Measurements from ENCODE around the gene RUNDC1.
A peak's percentile ranks its signal among the peaks of the same experiment; 100 is the strongest.
"Not testable (repeated sequence)": the region's sequence is repeated elsewhere in the genome, so short reads cannot be mapped to it uniquely, and the experiment has no call there.

Gene RUNDC1

DNA sequence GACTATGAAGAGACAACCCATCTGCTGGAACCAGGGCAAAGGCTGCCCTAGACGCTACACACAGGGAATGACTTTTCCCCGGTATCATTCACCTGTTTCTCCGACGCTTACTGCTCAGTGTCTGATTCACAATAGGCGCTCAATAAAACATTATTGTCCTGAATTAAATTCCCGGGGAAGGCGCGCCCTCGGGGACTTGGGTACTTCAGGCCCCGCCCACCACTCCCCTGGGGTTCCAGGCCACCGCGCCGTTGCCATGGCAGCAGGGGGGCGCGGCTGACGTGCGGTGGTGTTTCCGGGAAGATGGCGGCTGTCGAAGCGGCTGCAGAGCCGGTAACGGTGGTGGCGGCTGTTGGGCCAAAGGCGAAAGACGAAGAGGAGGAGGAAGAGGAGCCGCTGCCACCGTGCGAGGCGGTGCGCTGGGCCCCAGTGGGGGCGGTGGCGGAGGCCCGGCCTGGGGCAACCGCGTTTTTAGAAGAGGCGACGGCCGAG is at the start of gene RUNDC1:
TSS of gene RUNDC1 (plus strand) at position 292 of the 492 bp plus-strand sequence. CDS start at position 304, 12 bp downstream.
- peak; percentile 63 for DNase-seq (ENCODE audit: low read depth)

GRCh38 chr17:42937712-42938596 is 42.4 kb upstream of the RUNDC1 start:
- DNase-seq (ENCODE audit: low read depth), result peak; percentile 41

DNA sequence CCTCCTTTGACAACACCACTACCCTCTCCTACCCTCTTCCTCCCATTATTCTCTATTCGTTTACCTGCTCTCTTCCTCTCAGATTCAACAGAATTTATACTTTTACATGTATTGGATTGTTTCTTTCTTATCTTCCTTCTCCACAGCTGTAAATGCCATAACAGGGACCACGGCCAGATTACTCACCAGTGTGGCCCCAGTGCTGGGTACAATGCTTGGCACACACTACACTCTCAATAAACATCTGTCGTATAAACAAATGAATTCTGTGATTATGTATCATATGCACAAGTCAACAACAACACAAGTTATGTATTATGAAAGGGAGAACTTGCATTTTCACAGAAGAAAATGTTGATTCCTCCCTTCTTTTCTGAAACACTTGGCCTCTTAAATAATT is 36.2 kb upstream of the RUNDC1 start:
- DNase-seq (ENCODE audit: low read depth), result no peak

DNA sequence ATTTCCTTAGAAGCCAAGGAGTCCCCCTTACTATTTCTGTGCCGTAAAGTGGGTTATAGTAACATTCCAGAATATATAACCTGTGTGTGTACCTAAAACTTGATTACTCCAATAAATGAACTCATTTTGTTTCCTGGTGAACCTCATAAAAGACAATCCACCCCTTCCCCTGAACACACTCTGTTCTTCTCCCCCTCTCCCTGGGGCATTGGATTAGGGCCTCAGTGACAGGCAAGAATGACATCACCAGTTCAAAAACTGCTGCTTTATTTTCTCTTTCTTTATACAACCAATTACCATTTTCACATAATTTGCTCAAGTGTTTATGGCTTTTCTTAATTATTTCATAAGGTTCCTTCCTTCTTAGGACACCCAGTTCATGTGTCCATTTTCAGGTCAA is 33.6 kb upstream of the RUNDC1 start:
- no peak for DNase-seq (ENCODE audit: low read depth)

GRCh38 chr17:42950044-42950783 is 30.2 kb upstream of the RUNDC1 start:
- no peak for DNase-seq (ENCODE audit: low read depth)

DNA sequence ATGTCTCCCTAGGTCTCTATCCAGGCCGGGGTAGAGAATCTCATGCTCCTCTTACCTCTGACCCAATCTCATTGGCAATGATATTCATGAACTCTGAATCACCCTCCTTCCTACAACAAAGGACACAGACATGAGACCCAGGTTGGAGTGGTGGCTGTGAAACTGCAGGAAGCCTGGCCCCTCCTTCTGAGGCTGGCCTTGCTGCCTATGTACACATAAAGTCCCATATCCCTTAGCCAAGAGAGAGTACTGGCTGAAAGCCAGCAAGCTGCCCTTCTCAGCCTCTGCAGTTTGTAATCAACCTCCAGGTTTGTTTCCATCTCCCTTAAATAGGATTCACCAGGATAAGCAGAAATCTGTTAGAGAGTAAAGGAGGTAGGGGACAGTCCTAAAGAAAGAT is 26.7 kb upstream of the RUNDC1 start:
- no peak for DNase-seq (ENCODE audit: low read depth)

DNA sequence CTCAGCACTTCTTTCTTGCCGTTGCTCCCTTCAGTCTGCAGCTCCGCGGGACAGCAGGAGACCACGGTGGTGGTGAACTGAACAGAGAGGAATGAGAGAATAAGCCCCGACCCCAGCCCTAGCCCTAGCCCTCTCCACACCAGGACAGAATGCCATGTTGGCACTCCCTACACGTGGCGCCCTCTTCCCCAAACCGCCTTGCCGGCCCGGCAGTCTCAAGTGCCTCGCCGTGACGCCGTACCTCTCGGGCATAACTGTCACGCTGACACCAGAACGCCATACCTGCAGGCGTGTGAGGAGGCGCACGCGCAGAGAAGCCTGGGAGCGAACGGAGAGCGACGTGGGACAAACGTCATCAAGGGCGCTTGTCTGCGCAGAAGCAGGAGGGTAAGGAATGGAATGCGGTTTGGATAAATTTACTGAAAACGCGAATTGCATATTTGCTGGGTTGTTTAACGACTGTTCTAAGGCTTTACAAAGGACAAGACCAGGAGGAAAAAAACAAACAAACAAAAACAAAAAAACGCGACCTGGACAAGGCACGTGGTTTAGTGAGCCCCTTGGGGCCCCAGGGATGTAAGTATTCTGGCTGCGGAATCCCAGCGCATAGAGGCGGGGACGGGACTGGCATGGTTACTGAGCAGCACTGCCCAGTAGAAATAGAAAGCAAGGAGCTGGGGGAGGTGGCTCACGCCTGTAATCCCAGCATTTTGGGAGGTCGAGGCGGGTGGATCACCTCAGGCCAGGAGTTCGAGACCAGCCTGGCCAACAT is 16.0 kb upstream of the RUNDC1 start, which contains the start of gene AARSD1:
TSS of gene AARSD1 (minus strand) at position 294 of the 772 bp plus-strand sequence. CDS start at position 280, 14 bp downstream.
- peak; percentile 84 for DNase-seq (ENCODE audit: low read depth)

GRCh38 chr17:42967925-42968324 is 12.4 kb upstream of the RUNDC1 start:
- DNase-seq (ENCODE audit: low read depth), result no peak

DNA sequence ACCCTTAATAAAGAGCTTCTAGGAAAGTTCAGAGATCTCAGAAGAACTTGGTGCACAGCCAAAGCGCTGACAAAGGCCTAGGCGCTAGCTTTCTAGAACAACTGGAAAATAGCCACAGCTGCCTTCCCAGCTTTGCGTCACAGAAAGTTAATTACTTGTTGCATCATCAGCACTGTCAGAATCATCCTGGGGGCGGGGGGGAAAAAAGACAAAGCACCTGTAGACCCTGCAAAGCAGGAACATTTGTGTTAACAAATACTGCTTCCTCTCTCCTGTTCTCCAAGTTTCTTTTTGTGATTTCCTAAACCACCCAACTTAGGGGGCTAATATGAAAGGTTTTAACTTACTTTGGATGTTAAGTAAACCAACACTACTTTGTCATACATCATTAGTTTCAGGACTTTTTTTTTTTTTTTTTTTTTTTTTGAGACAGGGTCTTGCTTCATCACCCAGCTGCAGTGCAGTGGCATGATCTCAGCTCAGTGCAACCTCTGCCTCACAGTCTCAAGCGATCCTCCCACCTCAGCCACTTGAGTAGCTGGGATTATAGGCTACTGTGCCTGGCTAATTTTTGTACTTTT is 11.3 kb upstream of the RUNDC1 start:
- DNase-seq (ENCODE audit: low read depth), result no peak

GRCh38 chr17:42971589-42971988 is 8.8 kb upstream of the RUNDC1 start:
- no peak for DNase-seq (ENCODE audit: low read depth)

- not testable (repeated sequence) for DNase-seq (ENCODE audit: low read depth)
These were observed 7.0 kb upstream of the RUNDC1 start for GRCh38 chr17:42973323-42973722.

DNA sequence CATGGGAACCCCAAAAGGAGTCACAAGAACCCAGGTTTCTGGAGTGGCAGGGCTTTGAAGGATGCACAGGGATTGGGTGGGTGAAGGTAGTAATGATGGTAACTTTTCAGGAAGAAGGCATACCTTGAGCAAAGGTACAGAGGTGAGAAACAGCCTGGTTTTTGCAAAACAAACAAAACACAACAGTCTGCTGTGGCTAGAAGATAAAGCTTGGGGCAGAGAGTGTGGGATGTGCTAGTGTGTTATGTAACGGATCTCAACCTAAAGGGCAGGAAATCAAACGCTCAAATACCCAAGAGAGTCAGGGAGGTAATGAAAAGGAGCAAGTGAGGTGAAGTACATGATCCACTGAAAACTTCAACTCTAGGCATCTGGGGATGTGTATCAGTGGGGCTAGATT is 5.1 kb upstream of the RUNDC1 start:
- DNase-seq (ENCODE audit: low read depth), result no peak

DNA sequence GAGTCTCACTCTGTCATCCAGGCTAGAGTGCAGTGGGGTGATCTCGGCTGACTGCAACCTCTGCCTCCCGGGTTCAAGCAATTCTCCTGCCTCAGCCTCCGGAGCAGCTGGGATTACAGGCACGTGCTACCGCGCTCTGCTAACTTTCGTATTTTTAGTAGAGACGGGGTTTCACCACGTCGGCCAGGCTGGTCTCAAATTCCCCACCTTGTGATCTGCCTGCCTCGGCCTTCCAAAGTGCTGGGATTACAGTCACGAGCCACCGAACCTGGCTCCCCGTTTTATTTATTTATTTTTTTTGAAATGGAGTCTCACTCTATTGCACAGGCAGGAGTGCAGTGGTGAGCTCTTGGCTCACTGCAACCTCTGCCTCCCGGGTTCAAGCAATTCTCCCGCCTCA is 4.7 kb upstream of the RUNDC1 start:
- DNase-seq (ENCODE audit: low read depth), result not testable (repeated sequence)

GRCh38 chr17:42979511-42980273 is 673 bp upstream of the RUNDC1 start, which contains the start of gene PTGES3L:
Gene PTGES3L, minus strand, starts transcription at chr17:42980080. Its CDS starts 27 bp downstream, at chr17:42980053.
- DNase-seq (ENCODE audit: low read depth), result no peak

DNA sequence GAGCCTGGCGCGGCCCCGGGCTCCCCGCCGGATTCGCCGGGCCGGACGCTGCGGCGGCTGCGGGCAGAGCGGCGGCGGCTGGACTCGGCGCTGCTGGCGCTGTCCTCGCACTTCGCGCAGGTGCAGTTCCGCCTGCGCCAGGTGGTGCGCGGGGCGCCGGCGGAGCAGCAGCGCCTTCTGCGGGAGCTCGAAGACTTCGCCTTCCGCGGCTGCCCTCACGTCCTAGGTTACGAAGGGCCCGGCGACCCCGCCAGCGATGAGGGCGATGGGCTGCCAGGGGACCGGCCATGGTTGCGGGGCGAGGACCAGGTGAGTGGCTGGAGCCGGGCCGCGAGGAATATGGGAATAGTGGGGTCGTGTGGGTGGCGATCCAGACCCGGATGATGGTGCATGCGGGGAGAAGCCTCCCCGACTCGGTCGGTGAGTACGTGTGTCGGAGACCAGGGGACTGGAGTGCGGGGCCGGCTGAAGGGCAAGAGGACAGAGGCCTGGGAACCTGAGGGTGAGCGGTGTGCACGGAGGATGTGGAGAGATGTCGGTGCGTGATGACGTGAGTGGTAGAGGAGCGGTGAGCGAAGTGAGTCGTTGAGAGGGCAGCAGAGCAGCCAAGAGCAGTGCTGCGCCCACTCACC is 517 bp downstream of the RUNDC1 start:
- peak; percentile 30 for DNase-seq (ENCODE audit: low read depth)

- DNase-seq (ENCODE audit: low read depth), result no peak
These were observed 1.9 kb downstream of the RUNDC1 start for GRCh38 chr17:42982266-42982665.

DNA sequence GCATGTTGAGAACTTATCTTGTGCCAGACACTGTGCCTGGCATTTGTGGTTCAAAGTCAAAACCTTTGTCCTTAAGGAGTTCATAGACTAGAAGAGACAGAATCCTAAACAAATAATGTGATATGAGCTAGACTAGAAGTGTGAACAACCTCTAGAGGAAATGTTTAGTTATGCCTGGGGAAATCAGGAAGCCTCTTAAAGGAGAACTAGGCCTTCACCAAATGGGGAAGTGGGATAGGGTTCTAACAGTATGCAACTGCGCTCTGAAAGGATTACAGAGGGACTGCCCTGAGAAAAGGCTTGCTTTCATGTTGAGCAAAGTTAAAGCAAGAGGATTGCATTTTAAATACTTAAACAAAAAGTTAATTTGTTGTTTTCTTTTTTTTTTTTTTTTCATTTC is 4.9 kb downstream of the RUNDC1 start:
- no peak for DNase-seq (ENCODE audit: low read depth)

DNA sequence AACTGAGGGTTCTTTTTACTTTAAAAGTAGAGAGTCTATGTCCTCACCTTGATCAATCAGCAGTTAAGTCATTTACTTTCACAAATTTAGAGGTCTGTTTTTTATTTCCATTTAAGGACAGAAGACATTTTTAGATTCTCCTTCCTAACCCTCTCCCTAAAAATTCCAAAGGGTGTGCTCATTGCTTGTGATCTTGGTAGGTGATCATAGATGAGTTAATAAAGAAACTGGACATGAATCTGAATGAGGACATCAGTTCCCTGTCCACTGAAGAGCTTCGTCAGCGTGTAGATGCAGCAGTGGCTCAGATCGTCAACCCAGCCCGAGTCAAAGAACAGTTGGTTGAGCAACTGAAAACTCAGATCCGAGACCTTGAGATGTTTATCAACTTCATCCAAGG is 8.8 kb downstream of the RUNDC1 start:
- no peak for DNase-seq (ENCODE audit: low read depth)

DNA sequence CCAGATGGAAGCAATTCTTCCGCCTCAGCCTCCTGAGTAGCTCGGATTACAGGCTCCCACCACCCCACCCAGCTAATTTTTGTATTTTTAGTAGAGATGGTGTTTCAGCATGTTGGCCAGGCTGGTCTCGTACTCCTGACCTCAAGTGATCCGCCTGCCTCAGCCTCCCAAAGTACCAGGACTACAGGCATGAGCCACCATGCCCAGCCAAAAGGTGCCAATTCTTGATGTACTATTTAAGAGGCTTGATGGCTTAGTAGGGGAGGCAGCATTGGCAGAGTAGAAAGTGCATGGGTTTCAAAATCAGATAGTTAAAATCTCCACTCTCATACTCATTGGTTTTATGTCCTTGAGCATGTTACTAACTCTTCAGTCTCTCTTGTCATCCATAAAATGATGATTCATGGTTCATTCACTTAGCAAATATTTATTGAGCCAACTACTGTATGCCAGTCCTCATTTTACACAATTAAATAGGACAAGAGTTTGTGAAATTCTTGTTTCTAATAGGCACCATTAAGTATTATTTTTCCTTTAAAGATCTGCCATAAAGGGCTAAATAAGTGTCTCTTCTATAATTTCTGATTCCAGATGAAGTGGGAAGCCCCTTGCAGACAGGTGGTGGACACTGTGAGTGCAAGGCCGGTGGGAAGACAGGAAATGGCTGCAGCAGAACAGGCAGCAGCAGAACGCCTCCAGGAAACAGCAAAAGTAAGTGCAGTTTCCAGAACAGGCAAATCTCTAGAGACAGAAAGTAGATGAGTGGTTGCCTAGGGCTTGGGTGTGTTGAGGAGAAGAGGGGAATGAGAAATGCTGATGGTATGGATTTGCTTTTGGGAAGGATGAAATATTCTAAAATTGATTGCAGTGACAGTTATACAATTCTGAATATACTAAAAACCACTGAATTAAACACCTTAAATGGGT is 9.6 kb downstream of the RUNDC1 start:
- peak; percentile 64 for DNase-seq (ENCODE audit: low read depth)

Data from stromal cell of bone marrow (primary cell).